UCSD-AML1 (cell line): ENCODE measurements around the gene FN1.

Experiments used
- DNase-seq: peaks from one replicate; lab custom pipeline; 2025; ENCODE audit not compliant: unreplicated experiment; lab: John Stamatoyannopoulos, UW

The FN1 gene

DNA sequence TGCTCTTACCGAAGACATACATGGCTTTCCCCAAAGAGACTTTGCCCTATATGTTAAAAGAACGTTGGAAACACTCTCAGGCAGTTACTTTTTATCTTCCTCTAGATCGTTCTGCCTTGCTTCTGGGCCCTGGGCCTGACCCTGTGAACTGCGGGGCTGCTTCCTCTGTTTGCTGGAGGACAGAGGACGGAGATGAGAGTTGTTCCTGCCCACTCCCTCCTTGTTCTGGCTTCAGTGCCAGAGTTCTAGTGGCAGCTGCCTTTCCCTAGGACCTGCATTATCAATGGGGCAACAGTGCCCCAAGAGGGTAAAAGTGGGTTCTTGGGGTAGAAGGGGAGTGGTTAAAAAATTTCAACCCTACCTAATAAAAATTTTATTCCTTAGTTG, 6.5 kb upstream of the FN1 start:
- no peak for DNase-seq

DNA sequence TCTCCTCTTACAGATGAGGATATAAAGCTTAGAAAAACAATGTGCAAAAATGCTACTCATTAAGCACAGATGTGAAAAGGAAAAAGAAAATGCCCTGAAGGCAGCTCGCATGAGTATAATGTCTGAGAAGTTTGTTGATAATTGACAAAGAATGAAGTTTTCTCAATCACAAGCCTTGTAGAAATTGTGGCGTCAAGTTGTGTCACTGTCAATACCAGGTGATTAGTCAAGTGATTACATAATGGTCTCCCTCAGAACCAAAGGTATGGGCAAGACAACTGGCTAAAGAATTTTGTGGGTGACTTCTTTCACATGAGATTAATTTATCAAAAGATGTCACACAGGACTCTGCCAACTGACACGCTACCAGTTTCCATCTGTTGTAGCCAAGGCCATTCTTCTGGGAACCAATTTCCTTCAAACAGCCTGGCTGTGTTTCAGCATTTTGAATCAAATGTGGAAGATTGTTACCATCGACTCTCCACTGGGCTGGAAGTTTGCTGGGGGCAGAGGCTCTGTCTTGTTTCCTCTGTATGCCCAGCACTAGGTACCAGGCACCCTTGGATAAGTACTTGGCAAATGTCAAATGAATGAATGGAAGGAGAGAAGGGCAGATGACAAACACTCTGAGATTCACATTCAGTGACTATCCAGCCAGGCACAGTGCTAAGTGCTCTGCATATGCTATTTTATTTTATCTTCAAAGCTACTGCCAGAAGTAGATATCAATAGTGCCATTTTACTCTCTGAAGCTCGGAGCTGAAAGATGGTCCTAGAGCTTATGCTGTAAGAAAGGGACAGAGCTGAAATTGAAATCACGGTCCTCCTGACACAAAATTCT, 5.9 kb upstream of the FN1 start:
- no peak for DNase-seq

DNA sequence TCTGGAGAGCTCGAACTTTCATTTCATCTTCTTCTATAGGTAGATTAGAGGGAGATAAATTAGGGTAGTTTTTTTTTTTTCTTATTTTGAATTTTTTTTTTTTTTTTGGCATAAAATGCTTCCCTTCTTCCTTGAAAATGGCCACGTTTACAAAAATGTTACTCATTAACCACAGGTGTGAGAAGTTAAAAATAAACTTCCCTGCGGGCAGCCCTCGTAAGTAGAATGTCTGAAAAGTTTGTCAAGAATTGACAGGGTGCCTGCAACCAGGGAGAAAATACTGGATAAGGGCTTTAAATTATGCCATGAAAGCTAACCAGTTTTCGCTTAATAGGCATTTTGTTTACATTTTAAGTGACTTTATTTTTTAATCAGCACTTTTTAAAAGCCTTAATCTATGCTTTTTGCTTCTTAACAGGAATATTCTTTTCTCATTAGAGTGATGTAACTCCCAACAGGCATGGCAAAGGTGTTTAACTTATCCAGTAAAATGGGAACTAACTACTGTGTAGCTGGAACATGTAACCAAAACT, 4.2 kb upstream of the FN1 start:
- DNase-seq: no peak

DNA sequence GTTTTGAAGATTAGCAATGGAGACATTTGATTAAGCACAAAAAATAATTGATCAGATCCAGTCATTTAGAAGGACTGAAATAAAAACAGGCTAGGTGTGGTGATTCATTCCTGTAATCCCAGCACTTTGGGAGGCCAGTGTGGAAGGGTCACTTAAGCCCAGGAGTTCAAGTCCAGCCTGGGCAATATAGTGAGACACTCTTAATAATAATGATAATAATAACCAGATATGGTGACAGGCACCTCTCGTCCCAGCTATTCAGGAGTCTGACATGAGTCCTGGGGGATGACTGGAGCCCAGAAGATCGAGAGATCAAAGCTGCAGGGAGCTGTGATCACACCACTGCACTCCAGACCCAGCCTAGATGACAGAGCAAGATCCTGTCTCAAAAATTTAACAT, 3.5 kb upstream of the FN1 start:
- DNase-seq: no peak

DNA sequence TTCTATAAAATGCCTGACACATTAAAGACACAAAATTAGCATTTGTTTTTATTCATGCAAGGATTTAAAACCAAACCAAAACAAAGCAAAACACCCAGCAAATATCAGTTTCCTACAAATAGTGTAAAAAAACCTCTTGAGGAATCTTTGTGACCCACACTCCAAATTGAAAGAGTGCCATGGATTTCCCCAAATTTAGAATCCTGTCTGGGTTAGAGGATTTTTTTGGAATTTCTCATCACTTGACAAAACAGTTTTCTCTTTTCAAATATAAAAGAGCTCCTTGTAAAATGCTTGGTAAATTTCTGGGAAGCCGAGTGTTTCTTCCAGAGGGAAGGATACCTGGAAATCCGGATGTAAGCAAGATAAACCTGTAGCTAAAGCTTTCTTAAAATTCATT, 1.7 kb upstream of the FN1 start:
- no peak for DNase-seq

DNA sequence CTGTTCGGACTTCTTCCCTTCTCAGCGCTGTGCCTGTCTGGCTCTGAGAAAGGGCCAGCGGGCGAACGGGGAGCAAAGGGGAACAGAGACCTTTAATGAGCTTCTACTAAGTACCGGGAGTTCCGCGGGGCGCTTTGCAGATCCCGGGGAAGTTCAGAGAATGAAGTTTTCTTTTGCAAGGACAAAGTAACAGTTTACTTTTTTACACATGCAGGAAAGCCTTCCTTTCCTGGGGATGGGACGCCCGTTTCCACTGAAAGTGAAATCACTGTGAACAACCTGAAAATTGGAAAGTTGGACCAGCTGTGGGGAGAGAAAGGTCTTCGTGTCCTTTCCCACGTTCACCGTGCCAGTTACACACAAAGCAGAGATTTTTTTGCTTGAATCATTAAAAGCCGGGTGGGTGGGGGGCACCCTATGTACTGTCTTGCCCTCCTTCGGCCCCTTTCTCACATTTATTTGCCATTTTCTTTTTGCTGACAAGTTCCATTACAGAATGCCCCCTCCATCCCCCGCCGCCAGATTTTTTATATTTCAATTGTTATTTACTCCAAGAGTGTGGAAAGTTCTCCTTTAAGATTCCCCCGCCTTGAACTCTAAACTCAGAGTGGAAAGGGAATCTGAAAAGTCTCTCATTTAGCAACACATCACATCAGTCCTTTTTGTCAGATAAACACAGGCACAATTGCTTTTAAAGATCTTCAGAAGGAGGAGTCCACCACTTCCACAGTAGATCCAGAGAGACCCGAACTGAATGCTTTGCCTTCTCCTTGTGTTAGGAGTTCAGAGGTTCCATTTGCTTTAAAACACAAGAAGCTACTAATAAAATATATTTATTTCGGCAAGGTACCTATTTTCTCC, 1.1 kb upstream of the FN1 start:
- peak; percentile 13 for DNase-seq

DNA sequence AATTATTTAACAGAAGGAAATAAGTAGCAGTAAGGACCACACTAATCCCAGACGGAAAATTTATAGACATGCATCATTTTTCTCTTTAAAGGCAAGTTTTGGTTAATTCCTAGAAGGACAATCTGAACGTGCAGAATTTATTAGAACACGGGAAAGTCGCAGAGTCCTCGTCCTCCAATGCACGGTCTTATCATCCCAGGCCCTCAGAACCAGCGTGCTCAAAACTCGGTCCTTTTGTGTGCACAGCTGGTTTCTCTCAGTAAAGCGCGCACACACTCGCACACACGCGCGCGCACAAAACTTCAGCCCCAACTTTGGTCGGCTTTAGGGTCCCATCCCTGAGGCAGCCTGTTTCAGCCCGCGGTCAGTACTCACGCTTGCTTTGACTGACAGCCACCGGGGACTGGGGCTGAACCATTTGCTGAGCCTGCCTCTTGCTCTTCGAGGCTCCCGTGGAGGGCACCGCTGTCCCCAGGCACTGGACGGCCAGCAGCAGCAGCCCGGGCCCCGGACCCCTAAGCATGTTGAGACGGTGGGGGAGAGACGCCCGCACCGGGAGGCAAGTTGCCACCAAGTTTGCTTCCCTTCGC, 493 bp downstream of the FN1 start:
- DNase-seq: no peak

DNA sequence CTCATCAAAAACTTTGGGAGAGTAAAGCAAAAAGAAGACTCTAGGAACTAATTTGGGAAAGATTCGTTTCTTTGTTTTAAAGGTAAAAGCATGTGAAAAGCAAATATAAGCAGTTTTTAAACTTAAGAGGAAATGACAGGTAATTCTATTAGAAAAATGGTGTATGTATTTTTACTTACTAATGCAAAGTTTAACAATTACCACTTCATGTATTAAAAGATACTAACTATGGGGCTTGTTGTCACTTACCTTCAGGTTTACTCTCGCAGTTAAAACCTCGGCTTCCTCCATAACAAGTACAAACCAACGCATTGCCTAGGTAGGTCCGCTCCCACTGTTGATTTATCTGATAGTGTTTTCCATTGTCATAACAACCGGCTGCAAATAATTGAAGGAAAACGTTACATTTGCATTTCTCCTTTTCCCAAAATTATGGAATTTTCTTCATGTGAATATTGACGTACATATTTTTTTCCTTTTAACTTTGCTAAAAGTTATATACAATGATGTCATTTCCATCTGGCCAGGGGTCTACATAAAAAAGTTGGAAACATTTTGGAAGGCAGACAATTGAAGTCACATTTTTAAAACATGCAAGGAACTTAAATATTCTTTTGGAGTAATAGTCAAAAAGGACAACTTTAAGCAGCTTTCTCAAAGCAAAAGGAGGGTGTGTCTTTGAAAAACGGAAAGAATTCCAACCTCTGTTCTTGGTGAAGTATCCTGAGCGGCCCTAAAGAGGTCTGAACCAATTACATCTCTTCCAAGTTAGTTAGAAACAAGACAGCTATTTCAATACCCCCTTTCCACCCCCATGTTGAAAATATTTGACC, 1.2 kb downstream of the FN1 start:
- DNase-seq: no peak

DNA sequence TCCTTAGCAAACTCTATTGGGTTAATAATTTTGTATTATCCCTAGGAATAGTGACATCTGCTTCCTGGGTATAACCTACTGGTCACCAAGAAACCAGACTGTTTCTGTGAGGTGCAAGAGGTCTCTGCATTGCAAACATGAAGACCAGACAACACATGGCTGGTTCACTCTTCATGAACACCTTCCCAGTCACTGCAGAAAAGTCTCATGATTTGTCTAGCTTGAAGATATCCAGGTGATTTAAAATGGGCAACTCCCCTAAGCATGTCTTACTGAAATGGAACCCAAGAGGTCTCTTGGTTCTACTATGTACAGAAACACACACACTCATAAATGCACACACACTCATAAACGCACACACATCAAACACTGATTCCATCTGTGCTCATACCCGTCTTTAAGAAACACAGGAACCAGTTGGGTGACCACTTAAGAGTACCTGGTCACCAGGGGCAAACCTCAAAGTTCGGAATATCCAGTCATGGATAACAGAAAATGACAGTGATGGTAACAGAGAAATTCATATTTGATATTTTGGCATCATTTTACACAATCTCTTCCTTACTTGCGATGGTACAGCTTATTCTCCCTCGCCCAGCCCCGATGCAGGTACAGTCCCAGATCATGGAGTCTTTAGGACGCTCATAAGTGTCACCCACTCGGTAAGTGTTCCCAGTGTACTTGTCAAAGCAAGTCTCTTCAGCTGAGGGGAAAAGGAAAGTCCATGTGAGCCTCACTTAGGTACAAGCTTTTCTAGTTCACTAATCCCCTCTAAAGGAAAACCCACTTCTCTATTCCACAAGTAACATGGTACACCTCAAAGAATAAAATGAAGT, 2.9 kb downstream of the FN1 start:
- DNase-seq: no peak

DNA sequence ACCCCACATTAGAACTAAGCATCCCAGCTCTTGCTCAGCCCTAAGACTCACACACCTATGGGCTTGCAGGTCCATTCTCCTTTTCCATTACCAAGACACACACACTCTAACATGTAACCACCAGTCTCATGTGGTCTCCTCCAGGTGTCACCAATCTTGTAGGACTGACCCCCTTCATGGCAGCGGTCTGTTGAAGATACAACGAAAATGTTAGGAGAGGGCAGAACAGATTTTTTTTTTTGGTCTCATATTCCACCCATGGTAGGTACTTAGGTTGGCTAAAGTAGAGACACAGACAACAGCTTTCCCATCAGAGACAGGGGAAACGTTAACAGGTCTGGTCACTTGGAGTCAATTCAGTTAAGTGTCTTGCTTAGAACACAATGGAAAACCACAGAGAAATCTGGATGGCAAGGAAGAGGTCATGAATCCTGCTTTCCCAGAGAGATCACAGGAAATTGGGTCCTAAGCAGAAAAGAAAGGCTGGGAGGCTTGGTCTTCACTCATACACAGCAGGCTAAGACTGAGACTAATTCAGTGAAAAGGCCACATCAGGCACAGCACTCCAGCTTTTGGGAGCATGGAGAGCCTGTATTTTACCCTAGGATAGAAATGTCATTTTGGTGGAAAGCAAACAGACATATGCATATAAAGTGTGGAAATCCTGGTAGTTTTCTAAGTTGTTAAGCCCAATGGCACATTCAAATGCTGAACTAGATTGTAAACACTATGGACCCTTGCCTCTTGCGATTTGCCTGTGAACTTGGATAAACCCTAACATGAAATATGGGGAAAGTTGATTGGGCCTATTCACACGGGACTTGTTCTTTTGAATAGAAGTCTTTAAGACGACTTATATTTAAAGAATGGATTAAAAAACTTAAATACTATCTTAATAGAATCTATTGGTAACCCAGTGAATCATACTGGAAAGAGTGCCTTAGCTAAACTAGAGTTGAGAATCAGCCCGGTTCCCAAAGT, 3.8 kb downstream of the FN1 start:
- DNase-seq: no peak

DNA sequence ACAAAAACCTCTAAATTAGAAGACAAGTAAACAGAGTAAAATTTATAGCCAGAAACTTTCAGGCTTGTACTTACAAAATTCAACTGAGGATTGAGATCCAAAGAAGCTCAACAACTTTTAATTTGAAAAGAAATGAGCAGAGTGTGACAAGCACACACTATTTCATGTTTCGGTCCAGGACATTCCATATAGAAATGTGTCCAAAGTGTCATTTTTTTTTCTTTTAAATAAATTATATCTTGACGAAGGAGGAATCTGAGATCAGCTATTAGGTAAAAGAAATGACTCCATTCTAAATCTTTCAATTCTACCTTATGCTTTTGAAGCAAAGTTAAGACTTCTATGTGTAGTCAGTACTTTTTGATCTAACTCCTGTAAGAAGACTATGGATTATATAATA, 4.6 kb downstream of the FN1 start:
- no peak for DNase-seq

DNA sequence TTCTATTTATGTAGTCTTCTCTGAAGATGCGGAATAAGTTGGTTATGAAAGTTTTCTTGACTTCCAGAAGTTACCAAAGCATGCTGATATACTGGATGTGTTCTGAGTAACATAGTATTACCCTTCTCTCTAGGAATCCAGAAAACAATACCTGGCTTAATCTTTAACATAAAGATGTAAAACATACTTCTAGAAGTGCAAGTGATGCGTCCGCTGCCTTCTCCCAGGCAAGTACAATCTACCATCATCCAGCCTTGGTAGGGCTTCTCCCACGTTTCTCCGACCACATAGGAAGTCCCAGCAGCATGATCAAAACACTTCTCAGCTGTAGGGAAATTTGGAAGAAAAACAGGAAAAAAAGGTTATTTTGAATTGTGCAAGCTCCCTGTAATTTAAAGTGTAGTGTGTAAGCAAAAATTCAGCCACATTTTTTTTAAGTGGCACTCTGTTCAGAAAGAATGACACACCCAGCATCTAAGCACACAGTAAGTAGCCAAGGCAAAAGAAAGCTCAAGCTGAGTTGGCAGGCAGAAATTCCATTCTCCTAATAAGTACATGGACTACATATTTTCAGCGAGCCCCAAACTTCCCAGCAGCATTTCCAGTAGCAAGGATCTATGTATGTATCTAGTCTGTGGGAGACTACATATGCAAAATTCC, 5.2 kb downstream of the FN1 start:
- no peak for DNase-seq

DNA sequence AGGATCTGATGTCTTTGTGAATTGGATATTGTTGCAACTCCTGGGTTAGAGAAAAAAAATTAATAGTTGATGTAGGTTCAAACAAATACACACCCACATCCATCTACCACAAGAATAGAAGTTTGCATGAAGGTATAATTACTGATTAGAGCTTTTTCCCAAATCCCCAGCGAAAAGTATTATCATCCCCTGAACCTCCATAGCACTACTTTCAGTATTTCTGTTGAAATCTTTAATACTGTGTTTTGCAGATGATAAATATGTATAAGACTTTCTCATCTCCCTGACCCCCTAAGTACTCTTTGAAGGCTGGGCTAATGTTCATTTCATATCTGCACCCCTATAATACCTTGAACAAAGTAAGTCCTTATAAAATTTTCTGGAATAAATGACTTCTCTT, 6.4 kb downstream of the FN1 start:
- DNase-seq: no peak

DNA sequence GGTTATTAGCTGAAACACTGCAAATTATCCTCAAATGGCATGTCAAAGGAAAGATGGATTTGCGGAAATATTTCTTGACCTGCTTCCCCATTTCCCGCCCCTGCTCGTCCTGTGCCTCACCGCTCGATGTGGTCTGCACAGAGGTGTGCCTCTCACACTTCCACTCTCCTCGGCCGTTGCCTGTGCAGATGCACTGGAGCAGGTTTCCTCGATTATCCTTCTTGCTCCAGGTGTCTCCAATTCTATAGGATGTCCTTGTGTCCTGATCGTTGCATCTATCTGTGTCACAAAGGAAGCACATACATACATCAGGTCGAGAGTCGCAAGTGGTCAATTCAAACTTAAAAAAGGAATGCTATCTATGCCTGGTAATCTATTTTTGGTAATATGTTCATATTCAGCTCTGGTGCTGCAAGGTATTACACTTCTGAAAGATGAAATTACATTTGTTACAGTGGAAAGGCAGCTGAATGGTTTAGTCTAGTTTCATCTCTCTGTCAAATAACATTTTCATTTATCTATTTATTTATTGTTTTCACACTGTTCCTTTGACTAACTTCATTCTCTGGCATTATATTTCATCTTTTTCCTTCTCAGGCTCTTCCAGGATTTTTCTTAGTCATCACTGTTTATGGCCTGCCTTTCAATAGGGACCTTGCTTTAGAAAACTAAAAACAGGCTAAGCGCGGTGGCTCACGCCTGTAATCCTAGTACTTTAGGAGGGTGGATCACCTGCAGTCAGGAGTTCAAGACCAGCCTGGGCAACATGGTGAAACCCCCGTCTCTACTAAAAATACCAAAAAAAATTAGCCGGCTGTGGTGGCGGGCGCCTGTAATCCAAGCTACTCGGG, 7.6 kb downstream of the FN1 start:
- DNase-seq: no peak

DNA sequence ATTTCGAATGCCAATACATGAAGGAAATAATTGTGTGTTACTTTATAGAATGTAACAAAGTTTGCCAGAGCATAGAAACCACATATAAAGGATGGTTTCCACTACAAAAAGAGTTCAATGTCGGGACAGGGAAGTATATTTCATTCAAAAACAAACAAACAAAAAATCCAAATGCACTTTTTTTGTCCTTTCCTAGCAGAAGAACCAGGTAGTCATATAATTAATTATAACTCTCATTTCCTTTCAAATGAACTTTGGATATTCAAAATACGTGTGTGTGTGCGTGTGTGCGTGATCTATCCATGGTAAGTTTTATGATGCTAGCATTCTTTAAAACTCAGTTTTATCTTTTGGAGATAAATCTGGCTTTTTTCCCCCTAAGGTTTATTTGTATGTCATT, 8.3 kb downstream of the FN1 start:
- no peak for DNase-seq

DNA sequence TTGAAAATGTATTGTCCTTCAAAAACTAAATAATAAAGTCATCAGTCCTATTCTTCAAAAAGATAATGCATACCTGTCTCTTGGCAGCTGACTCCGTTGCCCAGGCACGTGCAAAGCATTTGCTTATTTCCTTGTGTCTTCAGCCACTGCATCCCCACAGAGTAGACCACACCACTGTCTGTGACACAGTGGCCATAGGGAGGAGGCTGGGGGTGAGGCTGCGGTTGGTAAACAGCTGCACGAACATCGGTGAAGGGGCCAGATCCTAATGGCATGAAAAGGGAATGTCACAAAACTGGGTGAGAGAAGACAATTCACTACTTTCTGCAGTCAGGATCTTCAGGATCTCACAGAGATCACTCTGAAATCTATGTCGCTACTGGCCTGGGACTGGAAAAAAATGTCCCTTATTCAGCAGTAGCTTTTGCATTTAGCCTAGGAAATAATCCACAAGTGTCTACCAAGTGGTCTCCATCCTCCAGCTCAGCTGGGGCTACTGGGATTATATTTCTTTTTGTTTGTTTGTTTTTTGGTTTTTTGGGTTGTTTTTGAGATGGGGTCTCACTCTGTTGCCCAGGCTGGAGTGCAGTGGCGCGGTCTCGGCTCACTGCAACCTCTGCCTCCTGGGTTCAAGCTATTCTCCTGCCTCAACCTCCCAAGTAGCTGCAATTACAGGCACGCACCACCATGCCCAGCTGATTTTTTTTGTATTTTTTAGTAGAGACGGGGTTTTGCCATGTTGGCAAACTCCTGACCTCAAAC, 10.7 kb downstream of the FN1 start:
- no peak for DNase-seq
